H9 (cell line): Measurements from ENCODE around the gene IFITM1. TPM values are rescaled to one million over a fixed set of nuclear protein-coding genes. Genes with fewer than 3 reads are reported as not detected.

Experiments used
- DNase-seq: peaks from one replicate; pipeline ENCODE4 v3.0.0-alpha.2; 2017
- H2AFZ ChIP-seq: one replicate; pipeline ENCODE4 v1.6.1; 2013; ENCODE audit warnings: mild to moderate bottlenecking, low read length, control low read depth, moderate library complexity
- H2AK5ac ChIP-seq: 2 replicates; pipeline ENCODE4 v1.6.1; 2013; ENCODE audit warnings: low read length, control low read depth, mixed read lengths; ENCODE audit not compliant: insufficient read length
- H2BK120ac ChIP-seq: one replicate; pipeline ENCODE4 v1.6.1; 2013; ENCODE audit warnings: low read depth, mild to moderate bottlenecking, low read length, control low read depth, inconsistent platforms; ENCODE audit not compliant: poor library complexity, severe bottlenecking
- H2BK12ac ChIP-seq: 2 replicates; pipeline ENCODE4 v1.6.1; 2013; ENCODE audit warnings: low read length, control low read depth, mixed read lengths, low read depth; ENCODE audit not compliant: insufficient read length
- H2BK15ac ChIP-seq: 2 replicates; pipeline ENCODE4 v1.6.1; 2013; ENCODE audit warnings: low read depth, low read length, control low read depth
- H2BK20ac ChIP-seq: one replicate; pipeline ENCODE4 v1.6.1; 2013; ENCODE audit warnings: low read depth, mild to moderate bottlenecking, low read length, control low read depth, inconsistent platforms; ENCODE audit not compliant: poor library complexity, severe bottlenecking
- H2BK5ac ChIP-seq: 2 replicates; pipeline ENCODE4 v1.6.1; 2013; ENCODE audit warnings: low read length, control low read depth, mixed read lengths; ENCODE audit not compliant: insufficient read length
- H3K14ac ChIP-seq: 2 replicates; pipeline ENCODE4 v1.6.1; 2013; ENCODE audit warnings: low read length, control low read depth; ENCODE audit not compliant: insufficient read depth
- H3K18ac ChIP-seq: 2 replicates; pipeline ENCODE4 v1.6.1; 2013; ENCODE audit warnings: low read depth, mild to moderate bottlenecking, mixed read lengths, low read length, control low read depth; ENCODE audit not compliant: insufficient read length
- H3K23ac ChIP-seq: 2 replicates; pipeline ENCODE4 v1.6.1; 2013; ENCODE audit warnings: low read length, control low read depth, mixed read lengths, low read depth; ENCODE audit not compliant: insufficient read length
- H3K23me2 ChIP-seq: 2 replicates; pipeline ENCODE4 v1.6.1; 2013; ENCODE audit warnings: low read depth, mild to moderate bottlenecking, mixed read lengths, low read length, control low read depth; ENCODE audit not compliant: insufficient read length, poor library complexity, severe bottlenecking
- H3K27ac ChIP-seq: 2 replicates; pipeline ENCODE4 v1.5.1; 2013; ENCODE audit warnings: low read length, control low read depth, mixed read lengths, low read depth; ENCODE audit not compliant: insufficient read length
- H3K27me3 ChIP-seq: 2 replicates; pipeline ENCODE4 v1.6.1; 2013; ENCODE audit warnings: low read length, control low read depth, inconsistent platforms; ENCODE audit not compliant: insufficient read depth
- H3K4ac ChIP-seq: 2 replicates; pipeline ENCODE4 v1.6.1; 2013; ENCODE audit warnings: low read depth, mild to moderate bottlenecking, control low read depth, inconsistent platforms, low read length, moderate library complexity
- H3K4me1 ChIP-seq: 2 replicates; pipeline ENCODE4 v1.6.1; 2013; ENCODE audit warnings: low read length, control low read depth, inconsistent platforms; ENCODE audit not compliant: insufficient read depth
- H3K4me2 ChIP-seq: 2 replicates; pipeline ENCODE4 v1.6.1; 2013; ENCODE audit warnings: low read length, control low read depth, mixed read lengths; ENCODE audit not compliant: insufficient read length, insufficient read depth
- H3K56ac ChIP-seq: 2 replicates; pipeline ENCODE4 v1.6.1; 2013; ENCODE audit warnings: low read depth, mild to moderate bottlenecking, mixed read lengths, low read length, control low read depth; ENCODE audit not compliant: insufficient read length
- H3K79me1 ChIP-seq: 2 replicates; pipeline ENCODE4 v1.6.1; 2013; ENCODE audit warnings: low read depth, mild to moderate bottlenecking, moderate library complexity, low read length, control low read depth, inconsistent platforms; ENCODE audit not compliant: insufficient read depth, poor library complexity, severe bottlenecking
- H3K79me2 ChIP-seq: 2 replicates; pipeline ENCODE4 v1.6.1; 2013; ENCODE audit warnings: low read length, control low read depth, inconsistent platforms; ENCODE audit not compliant: insufficient read depth
- H3K9ac ChIP-seq: 2 replicates; pipeline ENCODE4 v1.6.1; 2013; ENCODE audit warnings: low read length, control low read depth, mixed read lengths; ENCODE audit not compliant: insufficient read length; ENCODE audit errors: extremely low read depth
- H3K9me3 ChIP-seq: one replicate; pipeline ENCODE4 v1.6.1; 2013; ENCODE audit warnings: low read depth, low read length, inconsistent platforms; ENCODE audit not compliant: control insufficient read depth
- H3T11ph ChIP-seq: one replicate; pipeline ENCODE4 v1.6.1; 2013; ENCODE audit warnings: mild to moderate bottlenecking, low read length, control low read depth, inconsistent platforms
- H4K20me1 ChIP-seq: one replicate; pipeline ENCODE4 v1.6.1; 2013; ENCODE audit not compliant: control insufficient read depth, insufficient read length, insufficient read depth
- H4K5ac ChIP-seq: 2 replicates; pipeline ENCODE4 v1.6.1; 2013; ENCODE audit warnings: low read depth, mild to moderate bottlenecking, mixed read lengths, low read length, control low read depth; ENCODE audit not compliant: insufficient read length
- H4K8ac ChIP-seq: replicated peaks from 2 replicates; pipeline ENCODE4 v1.6.1; 2013; ENCODE audit warnings: low read length, control low read depth, mixed read lengths, low read depth; ENCODE audit not compliant: insufficient read length
- H4K91ac ChIP-seq: 2 replicates; pipeline ENCODE4 v1.6.1; 2013; ENCODE audit warnings: low read depth, mild to moderate bottlenecking, moderate library complexity, mixed read lengths, low read length, control low read depth; ENCODE audit not compliant: insufficient read length
- H3K27ac Mint-ChIP-seq, 3 experiments: 2 replicates in 2 of 3; 3 replicates in 1 of 3; pipeline ENCODE4 v1.8.0; 2020 to 2021; ENCODE audit warnings: mixed read lengths in 3 of 3, mild to moderate bottlenecking in 1 of 3, moderate library complexity in 1 of 3
- H3K27me3 Mint-ChIP-seq: 2 replicates; pipeline ENCODE4 v1.8.0; 2021; ENCODE audit warnings: low read depth, mild to moderate bottlenecking, moderate library complexity, mixed read lengths
- H3K36me3 Mint-ChIP-seq, 3 experiments: 2 replicates in 2 of 3; 3 replicates in 1 of 3; pipeline ENCODE4 v1.8.0; 2020 to 2021; ENCODE audit warnings: low read depth in 3 of 3, mixed read lengths in 3 of 3; ENCODE audit not compliant: insufficient read depth in 1 of 3
- H3K4me1 Mint-ChIP-seq, 2 experiments: 2 replicates each; pipeline ENCODE4 v1.8.0; 2020; ENCODE audit warnings: mixed read lengths in 2 of 2
- H3K4me3 Mint-ChIP-seq, 2 experiments: 2 replicates in 1 of 2; 3 replicates in 1 of 2; pipeline ENCODE4 v1.8.0; 2020 to 2021; ENCODE audit warnings: mild to moderate bottlenecking in 2 of 2, mixed read lengths in 2 of 2, moderate library complexity in 1 of 2
- H3K9me3 Mint-ChIP-seq, 2 experiments: 2 replicates in 1 of 2; 3 replicates in 1 of 2; pipeline ENCODE4 v1.8.0; 2020; ENCODE audit warnings: mild to moderate bottlenecking in 2 of 2, mixed read lengths in 2 of 2, moderate library complexity in 1 of 2
- CTCF ChIP-seq: fragments of 200-600 bp; sonication (generic); conservative IDR thresholded peaks from 3 replicates; pipeline ENCODE4 v1.8.0; 2021; ENCODE audit warnings: antibody characterized with exemption, mild to moderate bottlenecking
- WGBS: extraction: QIAGEN DNeasy Blood & Tissue Kit; methylation state at CpG from one replicate; pipeline ENCODE4 v1.1.7; 2013; ENCODE audit warnings: missing lambda C conversion rate, low lambda C conversion rate, mixed read lengths; ENCODE audit not compliant: insufficient read length; ENCODE audit errors: extremely low coverage; 5-methylcytosine and 5-hydroxymethylcytosine counted together
- total RNA-seq: library from RNA; stranded (reverse); gene quantifications from 2 replicates; pipeline ENCODE4 v1.2.1, GENCODE V29; 2021

Gene IFITM1
- total RNA-seq, 1 experiment from 2014 or later = 500 TPM

GRCh38 chr11:282171-282570 is 31.7 kb upstream of the IFITM1 start:
- no peak overlapping the region for H2BK120ac ChIP-seq
- WGBS = no CpG with 5 or more reads among the region's 4 CpGs
- no peak overlapping the region for H3K4me2 ChIP-seq
- H2BK5ac ChIP-seq = no peak overlapping the region
- H4K20me1 ChIP-seq = no peaks in the 10 kb centered on the region
- H3K27me3 Mint-ChIP-seq = peaks cover 3% of the 10 kb centered on the region
- H3K4me1 Mint-ChIP-seq = peaks cover 28 to 34% of the 10 kb centered on the region in 2 experiments
- no peak overlapping the region for H3K23ac ChIP-seq
- no peaks in the 10 kb centered on the region for H3K79me1 ChIP-seq
- H3K56ac ChIP-seq = no peak overlapping the region
- H3K23me2 ChIP-seq = no peaks in the 10 kb centered on the region
- H4K91ac ChIP-seq = no peak overlapping the region
- H3K14ac ChIP-seq = no peak overlapping the region
- no peak overlapping the region for H4K5ac ChIP-seq
- DNase-seq = no peak
- H3K27ac Mint-ChIP-seq = no peak overlapping the region; a peak in 2 of 7 replicates
- H3K4ac ChIP-seq = no peak overlapping the region
- H2AK5ac ChIP-seq = no peak overlapping the region
- no peak overlapping the region for H3T11ph ChIP-seq
- H3K27ac ChIP-seq = no peak overlapping the region
- no peak overlapping the region for H4K8ac ChIP-seq
- no peak overlapping the region for H3K9ac ChIP-seq
- H3K9me3 ChIP-seq = no peaks in the 10 kb centered on the region
- no peak for TF ChIP-seq CTCF
- peaks cover 0 to 2% of the 10 kb centered on the region in 2 experiments; a peak in 1 of 5 replicates for H3K9me3 Mint-ChIP-seq
- no peak overlapping the region for H3K4me3 Mint-ChIP-seq
- H3K27me3 ChIP-seq = peaks cover 2% of the 10 kb centered on the region; the same call in 1 of the 2 replicates
- no peak overlapping the region for H2BK12ac ChIP-seq
- H2BK20ac ChIP-seq = no peak overlapping the region
- no peak overlapping the region for H2AFZ ChIP-seq
- H3K4me1 ChIP-seq = no peaks in the 10 kb centered on the region
- no peak overlapping the region for H3K18ac ChIP-seq
- no peaks in the 10 kb centered on the region; a peak in 2 of 7 replicates for H3K36me3 Mint-ChIP-seq
- no peak overlapping the region for H2BK15ac ChIP-seq
- no peaks in the 10 kb centered on the region for H3K79me2 ChIP-seq
